ENCODE results near the gene STK4. TPM values are rescaled to one million over a fixed set of nuclear protein-coding genes. Genes with fewer than 3 reads are reported as not detected.

STK4 gene
- total and polyA plus RNA-seq, 7 donors: 2.4 to 8.6 (median 5.6) TPM

DNA sequence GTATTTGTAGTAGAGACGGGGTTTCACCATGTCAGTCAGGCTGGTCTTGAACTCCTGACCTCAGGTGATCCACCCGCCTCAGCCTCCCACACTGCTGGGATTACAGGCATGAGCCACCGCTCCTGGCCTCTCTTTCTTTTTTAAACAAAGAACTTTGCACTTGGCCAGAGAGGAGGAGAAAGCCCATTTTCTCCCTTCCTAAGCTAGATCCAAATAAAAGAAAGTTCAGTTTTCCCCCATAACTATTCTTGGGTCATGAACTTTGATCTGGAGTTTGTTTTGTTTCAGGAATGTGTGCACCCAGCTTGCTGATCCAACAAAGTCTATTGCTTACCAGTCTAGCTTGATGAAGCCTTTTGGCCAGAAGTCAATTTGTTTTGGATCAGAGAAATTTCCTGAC lies 111.2 kb downstream of the STK4 start:
- intact Hi-C loops (cut with DNase I): no loop called here
- Histone ChIP-seq H3K4me3 (no peak overlapping the region), H3K27ac (no peak overlapping the region), H3K9me3 (peaks cover 4% of the 10 kb centered on the region), H3K4me1 (no peaks in the 10 kb centered on the region), H3K36me3 (ENCODE audit: insufficient read depth in 1 of 2, low read depth in 1 of 2) (peaks cover 10 to 44% of the 10 kb centered on the region in 2 donors), H3K27me3 (ENCODE audit: insufficient read depth in 3 of 3, low read length in 2 of 3) (no peaks in the 10 kb centered on the region)
- ATAC-seq (no peak), DNase-seq (no peak)
- TF ChIP-seq, protein P1, sequence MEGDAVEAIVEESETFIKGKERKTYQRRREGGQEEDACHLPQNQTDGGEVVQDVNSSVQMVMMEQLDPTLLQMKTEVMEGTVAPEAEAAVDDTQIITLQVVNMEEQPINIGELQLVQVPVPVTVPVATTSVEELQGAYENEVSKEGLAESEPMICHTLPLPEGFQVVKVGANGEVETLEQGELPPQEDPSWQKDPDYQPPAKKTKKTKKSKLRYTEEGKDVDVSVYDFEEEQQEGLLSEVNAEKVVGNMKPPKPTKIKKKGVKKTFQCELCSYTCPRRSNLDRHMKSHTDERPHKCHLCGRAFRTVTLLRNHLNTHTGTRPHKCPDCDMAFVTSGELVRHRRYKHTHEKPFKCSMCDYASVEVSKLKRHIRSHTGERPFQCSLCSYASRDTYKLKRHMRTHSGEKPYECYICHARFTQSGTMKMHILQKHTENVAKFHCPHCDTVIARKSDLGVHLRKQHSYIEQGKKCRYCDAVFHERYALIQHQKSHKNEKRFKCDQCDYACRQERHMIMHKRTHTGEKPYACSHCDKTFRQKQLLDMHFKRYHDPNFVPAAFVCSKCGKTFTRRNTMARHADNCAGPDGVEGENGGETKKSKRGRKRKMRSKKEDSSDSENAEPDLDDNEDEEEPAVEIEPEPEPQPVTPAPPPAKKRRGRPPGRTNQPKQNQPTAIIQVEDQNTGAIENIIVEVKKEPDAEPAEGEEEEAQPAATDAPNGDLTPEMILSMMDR (IDR thresholded peaks at IDR 0.05): no peak
- 93 to 95% (median 94%) methylated on average over 3 of the region's 3 CpGs for WGBS, 3 donors

DNA sequence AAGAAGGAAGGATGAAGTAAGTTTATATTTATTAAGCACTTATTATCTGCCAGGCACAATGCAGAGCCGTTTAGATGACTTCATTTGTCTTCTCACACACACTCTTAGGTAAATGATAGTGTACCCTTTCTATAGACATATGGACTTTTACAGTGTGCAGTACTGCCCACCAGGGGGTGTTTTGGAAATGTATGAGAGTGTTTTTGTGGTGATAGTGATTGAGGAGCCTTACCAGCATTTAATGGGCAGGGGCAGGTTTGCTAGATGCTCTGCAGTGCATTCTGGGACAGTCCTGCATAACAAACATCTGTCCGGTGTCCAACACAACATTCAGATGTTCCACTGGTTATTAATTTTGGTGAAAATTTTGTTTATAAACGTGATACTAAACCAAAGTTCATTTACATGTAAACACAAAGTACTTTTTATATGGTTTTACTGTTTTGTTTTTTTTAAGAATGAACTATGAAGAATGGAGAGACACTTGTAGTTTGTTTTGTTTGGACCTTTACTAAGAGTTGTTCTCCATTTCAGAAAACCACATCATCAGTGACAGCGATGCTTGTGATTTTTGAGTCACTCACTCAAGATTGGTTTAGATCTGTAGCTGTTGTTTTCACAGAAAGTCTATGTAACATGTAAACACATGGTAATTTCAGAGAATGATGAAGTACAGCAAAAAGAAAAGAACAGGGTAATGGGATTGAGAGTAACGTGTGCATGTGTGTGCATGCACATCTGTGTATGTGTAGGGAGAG lies 114.7 kb downstream of the STK4 start:
- Histone ChIP-seq H3K36me3 (ENCODE audit: insufficient read depth in 1 of 2, low read depth in 1 of 2) (peaks cover 10 to 28% of the 10 kb centered on the region in 2 donors), H3K27ac (no peak overlapping the region), H3K27me3 (ENCODE audit: insufficient read depth in 3 of 3, low read length in 2 of 3) (no peaks in the 10 kb centered on the region), H3K4me3 (no peak overlapping the region), H3K9me3 (peaks cover 6% of the 10 kb centered on the region), H3K4me1 (no peaks in the 10 kb centered on the region)
- intact Hi-C loops (cut with DNase I): no loop called here
- ATAC-seq: no peak
- 85 to 92% (median 85%) methylated on average over 5 of the region's 5 CpGs for WGBS, 3 donors
- TF ChIP-seq, protein P1 (IDR thresholded peaks at IDR 0.05): peak; percentile 5
- DNase-seq: no peak

DNA sequence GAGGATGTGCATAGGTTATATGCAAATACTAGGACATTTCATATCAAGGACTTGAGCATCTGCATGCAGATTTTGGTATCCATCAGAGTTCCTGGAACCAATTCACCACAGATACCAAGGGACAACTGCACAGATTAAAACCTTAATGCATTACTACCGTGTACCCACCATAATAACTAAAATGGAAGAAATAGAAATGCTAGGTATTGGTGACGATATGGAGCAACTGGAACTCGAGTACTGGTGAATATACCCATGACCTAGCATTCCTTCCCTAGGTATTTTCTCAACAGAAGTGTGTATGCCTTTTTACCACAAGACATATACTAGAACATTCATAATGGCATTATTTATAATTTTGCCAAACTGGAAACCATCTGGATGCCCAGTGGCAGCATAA lies 116.2 kb downstream of the STK4 start:
- ATAC-seq: no peak
- Histone ChIP-seq H3K4me1 (no peaks in the 10 kb centered on the region), H3K27ac (no peak overlapping the region), H3K27me3 (ENCODE audit: insufficient read depth in 3 of 3, low read length in 2 of 3) (no peaks in the 10 kb centered on the region), H3K36me3 (ENCODE audit: insufficient read depth in 1 of 2, low read depth in 1 of 2) (peaks cover 4 to 18% of the 10 kb centered on the region in 2 donors), H3K4me3 (no peak overlapping the region), H3K9me3 (peaks cover 6% of the 10 kb centered on the region)
- no peak for DNase-seq
- 93 to 99% (median 97%) methylated on average over 3 of the region's 3 CpGs for WGBS, 3 donors
- TF ChIP-seq, protein P1 (IDR thresholded peaks at IDR 0.05): no peak
- intact Hi-C loops (cut with DNase I): no loop called here

DNA sequence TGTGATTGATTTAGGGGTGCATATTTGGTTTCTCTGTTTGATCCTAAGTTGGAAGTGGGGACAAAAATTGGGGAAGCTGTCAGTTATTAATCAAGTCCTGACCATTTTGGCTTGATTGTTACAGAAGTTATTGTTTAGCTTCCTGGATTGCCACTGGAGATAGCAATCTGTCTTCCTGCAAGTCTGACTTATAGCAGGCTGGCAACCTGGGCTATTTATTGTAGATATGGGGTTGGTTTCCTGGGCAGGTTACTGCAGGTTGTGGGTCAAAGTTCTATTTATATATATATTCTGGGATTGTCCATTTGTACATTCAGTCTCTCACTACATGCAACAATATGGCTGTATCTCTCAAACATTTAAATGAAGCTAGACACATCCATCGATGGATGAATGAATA lies 116.8 kb downstream of the STK4 start:
- intact Hi-C loops (cut with DNase I): no loop called here
- H3K36me3 ChIP-seq (ENCODE audit: insufficient read depth in 1 of 2, low read depth in 1 of 2): peaks cover 4 to 17% of the 10 kb centered on the region in 2 donors
- H3K27me3 ChIP-seq (ENCODE audit: insufficient read depth in 3 of 3, low read length in 2 of 3): no peaks in the 10 kb centered on the region
- H3K4me1 ChIP-seq: peaks cover 4% of the 10 kb centered on the region
- WGBS, 3 donors: 94 to 100% (median 100%) methylated on average over 1 of the region's 1 CpG
- no peak for DNase-seq
- no peak overlapping the region for H3K27ac ChIP-seq
- TF ChIP-seq, protein P1 (IDR thresholded peaks at IDR 0.05): no peak
- peaks cover 6% of the 10 kb centered on the region for H3K9me3 ChIP-seq
- H3K4me3 ChIP-seq: no peak overlapping the region
- ATAC-seq: no peak

DNA sequence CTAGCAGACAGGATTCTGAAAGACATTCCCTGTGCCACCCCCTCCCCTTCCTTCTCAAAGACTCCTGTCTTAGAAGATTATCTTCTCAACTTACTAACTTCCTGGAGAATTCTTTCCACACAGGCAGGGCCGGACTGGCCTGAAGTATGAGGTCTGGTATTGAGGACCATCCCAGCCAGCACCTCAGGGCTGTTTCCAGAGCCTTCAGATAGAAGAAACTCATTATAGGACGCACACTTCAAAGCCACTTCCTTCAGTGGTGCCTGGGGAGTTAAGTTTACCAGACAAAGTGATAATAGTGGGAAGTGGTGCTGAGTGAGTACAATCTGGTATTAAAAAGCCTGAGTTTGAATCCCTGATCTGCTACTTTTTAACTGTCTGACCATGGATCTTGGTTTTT lies 119.0 kb downstream of the STK4 start:
- no peak for ATAC-seq

More for the DNA sequence above, 119.0 kb downstream of the STK4 start:
- Histone ChIP-seq H3K4me1 (peaks cover 4% of the 10 kb centered on the region), H3K36me3 (ENCODE audit: insufficient read depth in 1 of 2, low read depth in 1 of 2) (peaks cover 6 to 14% of the 10 kb centered on the region in 2 donors), H3K4me3 (no peak overlapping the region), H3K9me3 (peaks cover 6% of the 10 kb centered on the region), H3K27ac (no peak overlapping the region), H3K27me3 (ENCODE audit: insufficient read depth in 3 of 3, low read length in 2 of 3) (no peaks in the 10 kb centered on the region)
- TF ChIP-seq, protein P1 (IDR thresholded peaks at IDR 0.05): no peak
- 65 to 77% (median 72%) methylated on average over 2 of the region's 2 CpGs for WGBS, 3 donors
- no peak for DNase-seq
- intact Hi-C loops (cut with DNase I): no loop called here
